HG02678 (cell line): ENCODE measurements around the gene NCR2.

ENCODE experiments used
- ATAC-seq: cut with Tn5 transposase; IDR thresholded peaks from one replicate; pipeline ENCODE4 v1.9.1; 2021; ENCODE audit warnings: mild to moderate bottlenecking, moderate library complexity; ENCODE audit not compliant: unreplicated experiment

Gene NCR2

DNA sequence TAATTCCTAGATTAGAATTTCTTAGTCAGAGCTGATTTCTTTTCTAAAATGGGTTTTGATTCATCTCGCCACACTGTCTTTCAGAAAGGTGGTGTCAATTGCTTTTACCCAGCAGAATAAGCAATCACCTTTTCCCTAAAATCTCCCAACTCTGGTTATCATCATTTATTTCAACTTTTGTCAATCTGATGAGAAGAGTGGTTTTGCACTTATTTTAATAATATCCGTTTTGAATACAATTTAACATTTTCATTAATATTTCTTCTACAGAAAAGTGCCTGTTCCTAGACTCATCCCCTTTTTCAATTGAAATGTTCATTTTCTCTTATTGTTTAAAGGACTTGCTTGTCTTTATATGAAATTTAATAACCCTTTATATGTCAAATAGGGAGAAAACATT lies 8.2 kb upstream of the NCR2 start:
- ATAC-seq: no peak

DNA sequence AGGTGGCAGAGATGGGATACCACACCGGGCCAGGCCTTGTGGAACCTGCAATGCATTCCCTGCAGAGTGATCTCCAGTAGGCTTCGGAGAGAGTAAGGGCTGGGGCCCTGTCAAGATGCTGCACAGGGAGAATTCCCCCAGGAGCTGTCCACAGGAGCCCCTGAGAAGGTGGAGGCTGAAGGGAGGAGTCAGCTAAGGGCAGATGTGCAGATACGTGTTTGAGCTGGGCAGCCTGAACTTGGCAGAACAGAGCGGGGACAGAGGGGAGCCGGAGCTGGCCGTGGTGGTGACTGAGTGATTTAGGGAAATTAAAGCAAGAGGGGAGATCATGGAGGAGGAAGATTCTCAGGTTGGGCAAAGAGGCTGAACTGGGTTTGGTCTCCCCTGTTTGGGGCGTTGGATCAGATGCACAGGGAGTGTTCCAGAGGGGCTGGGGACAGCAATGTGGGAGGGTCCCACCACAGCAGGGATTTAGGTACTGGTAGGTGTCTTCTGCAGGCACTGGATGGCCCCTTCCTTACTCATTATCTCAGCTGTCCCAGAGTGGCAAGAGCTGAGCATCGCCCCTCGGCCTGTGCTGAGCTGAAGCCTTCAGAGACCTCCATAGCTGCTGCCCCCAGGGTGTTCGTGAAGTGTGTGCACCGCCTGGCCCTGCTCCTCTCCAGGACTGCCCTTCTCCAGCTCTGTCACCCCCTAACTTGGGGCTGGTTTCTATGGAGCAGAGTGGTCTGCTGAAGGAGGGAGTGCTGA lies 3.8 kb upstream of the NCR2 start:
- ATAC-seq: no peak

DNA sequence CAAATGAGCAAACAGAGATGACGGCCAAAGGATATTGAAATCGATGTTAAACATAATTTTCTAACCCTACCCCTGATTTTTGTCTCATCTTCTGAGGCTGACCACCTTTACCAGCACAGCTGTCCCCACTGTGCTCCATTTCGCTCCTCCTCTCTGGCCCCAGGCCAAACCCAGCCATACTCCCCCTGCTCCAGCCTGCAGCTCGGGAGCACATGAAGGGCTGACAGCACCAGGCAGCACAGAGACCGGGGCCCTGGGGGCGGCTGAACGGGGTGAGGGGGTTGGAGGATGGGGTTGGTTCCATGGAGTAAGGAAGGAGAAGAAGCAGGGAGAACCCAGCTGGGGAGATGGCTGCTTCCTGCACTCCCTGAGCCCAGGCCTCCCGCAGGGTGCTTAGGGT lies 3.2 kb upstream of the NCR2 start:
- no peak for ATAC-seq

DNA sequence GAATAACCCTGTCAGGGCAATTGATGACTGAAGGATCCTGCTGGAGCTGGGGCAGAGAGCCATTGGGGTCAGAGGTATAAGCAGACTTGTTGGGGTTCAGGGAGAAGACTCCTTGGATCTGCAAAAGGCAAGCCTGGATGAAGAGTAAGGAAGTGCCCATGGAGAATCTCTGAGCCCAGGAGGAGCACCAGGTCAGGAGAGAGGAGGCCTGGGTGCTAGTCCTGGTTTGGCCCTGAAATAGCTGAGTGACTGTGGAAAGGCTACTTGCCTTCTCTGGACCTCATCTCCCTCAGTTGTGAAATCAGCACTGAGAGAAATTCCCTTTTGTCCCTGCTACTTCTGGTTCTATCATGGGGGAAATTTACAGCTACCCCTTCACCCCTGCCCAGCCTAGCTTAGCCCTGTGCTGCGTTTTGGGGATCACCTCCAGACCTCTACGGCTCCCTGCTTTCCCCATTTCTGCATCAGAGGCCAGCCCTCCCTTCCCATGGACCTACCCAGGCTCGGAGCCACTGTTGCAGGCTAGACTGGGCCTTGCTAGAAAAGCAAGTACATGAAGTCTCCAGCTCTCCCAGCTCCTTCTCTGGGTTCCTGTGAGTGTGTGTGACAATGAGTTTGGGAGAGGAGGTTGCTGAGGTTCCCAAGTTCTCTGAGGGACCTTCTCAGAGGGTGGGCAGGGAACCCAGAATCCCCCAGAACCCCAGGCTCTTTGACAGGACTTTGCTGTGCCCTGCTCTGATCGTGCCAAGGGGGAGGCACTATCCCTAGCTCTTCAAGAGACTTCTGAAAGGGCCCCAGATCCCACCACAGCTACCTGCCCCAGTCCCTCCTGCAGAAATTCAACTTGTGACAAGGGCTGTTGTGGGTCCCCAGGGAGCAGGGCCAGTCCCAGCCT lies 2.3 kb upstream of the NCR2 start:
- ATAC-seq: no peak

DNA sequence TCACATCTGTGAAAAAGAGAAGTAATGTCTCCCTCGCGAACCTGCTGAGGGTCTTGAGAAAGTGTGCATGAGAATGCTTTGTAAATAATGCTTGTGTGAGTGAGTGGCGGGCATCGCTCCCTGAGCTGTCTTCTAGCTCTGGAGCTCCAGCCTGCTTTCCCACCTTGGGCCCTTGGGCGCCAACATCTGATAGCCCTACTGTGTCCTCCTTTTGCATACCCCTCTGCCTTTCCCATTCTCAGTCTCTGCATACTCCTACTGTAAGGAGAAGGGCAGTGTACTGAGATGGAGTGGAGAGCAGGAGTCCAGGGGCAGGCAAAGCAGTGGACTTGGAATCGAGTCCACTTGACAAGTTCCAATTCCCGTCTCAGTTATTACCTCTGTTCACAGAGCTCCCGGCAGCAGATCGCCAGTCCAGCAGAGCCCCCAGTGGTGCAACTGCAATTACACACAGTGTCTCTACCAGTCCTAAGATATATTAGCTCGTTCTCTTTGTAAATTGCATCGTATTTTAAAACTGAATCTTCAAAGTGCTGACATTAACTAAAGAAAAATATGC lies 847 bp upstream of the NCR2 start:
- ATAC-seq: no peak

DNA sequence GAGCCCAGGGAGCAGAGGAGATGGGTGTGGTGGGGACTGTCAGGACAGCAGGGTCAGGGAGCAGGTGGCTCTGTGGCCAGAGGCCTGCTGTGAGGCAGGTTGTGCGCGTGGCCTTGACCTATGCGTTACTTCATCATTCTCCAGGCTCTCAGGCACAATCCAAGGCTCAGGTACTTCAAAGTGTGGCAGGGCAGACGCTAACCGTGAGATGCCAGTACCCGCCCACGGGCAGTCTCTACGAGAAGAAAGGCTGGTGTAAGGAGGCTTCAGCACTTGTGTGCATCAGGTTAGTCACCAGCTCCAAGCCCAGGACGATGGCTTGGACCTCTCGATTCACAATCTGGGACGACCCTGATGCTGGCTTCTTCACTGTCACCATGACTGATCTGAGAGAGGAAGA lies 535 bp downstream of the NCR2 start:
- no peak for ATAC-seq

DNA sequence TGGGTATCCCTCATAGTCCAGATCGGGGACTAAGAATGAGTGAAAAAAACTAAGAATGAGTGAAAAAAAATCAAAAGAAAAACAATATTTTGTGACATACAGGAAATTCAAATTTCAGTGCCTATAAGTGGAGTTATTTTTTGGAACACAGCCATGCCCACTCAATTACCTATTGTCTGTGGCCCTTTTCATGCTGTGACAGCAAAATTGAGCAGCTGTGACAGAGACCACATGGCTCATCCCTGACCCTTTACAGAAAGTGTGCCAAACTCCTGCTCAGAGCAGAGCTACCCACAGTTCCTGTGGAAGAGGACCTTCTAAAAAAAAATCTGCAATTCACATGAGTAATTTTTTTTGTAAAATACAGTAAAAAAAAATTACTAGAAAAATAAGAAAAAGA lies 1.4 kb downstream of the NCR2 start:
- no peak for ATAC-seq

DNA sequence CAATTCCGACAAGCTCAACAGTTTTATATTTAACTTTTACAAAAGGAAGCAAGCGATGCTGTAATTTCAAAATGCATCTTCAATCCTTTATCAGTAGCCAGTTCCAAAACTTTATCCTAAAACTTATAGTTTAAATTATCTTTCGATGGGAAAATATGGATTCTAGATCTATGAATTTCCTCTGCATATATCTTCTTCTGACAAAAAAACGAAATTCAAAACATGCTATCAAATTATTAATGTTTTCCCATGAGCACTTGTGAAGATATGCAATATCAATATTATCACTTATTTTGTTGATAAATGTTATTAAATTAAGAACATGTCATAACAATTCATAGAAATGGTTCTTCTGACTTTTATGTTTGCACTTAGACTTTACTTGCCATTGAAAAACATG lies 2.3 kb downstream of the NCR2 start:
- no peak for ATAC-seq

DNA sequence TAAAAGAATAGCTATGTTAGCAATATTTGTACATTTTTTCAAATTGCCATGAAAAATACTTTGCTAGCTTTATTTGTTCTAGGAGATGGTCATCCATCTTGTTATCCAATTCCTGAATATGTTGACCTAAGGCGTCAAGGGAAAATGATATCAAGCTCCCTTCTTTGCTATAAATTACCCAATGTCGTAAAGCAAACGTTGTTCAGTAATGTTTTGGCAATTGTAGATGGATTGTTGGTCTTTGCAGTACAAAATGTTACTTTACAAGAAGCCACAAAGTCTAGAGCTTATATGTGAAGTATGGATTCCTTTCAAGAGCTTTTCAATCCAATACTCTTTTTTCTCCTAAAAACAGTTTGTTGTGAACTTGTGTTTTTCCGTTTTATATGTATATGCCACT lies 3.3 kb downstream of the NCR2 start:
- no peak for ATAC-seq

DNA sequence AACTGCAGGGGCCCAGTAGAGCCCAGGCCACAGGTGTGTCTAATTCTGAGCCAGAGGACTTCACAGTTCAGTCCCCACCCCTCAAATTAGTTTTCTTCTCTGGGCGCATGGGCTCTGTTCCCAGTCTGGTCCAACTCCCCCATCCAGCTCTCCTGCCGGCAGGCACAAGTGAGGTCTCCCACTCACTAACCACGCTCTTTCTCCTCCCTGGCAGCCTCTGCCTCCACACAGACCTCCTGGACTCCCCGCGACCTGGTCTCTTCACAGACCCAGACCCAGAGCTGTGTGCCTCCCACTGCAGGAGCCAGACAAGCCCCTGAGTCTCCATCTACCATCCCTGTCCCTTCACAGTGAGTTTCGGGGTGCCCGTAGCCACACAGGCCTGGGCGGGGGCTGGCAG lies 6.2 kb downstream of the NCR2 start:
- ATAC-seq: no peak

DNA sequence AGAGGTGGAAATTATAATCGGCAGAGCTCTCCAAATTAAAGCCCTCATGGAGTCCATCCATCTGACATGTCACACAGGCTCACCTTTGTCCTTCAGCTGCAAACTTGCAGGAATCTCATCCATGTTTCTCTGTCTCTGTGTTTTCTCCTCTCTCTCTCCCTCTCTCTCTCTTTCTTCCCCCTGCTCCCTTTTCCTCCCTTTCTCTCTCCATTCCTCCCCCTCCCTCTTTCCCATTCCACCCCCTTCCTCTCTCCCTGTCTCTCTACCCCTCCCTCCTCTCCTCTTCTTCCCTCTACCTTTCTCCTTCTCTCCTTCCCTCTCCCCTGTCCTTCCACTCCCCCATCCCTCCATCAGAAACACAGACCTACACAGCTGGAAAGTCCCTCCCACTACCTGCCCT lies 6.8 kb downstream of the NCR2 start:
- no peak for ATAC-seq

DNA sequence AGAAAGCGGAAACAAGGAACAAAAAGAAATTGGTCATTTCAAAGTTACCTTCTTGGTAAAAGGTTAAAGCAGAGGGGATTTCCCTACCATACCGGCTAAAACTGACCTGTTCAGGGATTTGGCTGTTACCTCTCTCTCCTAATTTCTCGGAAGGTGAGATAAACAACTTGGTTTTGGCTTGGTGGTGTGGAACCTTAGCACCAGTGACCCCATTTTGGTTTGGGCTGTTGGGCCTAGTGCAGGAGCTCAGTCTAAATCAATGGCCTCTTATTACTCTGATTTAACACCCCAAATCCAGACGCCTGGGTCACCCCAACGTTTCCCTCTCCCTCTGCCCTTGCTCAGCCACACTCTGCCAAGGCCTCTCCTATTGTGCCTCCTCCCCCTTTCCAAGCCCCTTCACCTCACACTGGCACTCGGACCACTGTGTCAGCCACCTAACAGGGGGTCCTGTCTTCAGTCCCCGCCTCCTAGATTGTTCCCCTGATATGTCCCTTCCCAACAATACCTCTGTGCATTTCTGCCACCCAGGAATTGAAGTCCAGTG lies 8.3 kb downstream of the NCR2 start:
- ATAC-seq: no peak

DNA sequence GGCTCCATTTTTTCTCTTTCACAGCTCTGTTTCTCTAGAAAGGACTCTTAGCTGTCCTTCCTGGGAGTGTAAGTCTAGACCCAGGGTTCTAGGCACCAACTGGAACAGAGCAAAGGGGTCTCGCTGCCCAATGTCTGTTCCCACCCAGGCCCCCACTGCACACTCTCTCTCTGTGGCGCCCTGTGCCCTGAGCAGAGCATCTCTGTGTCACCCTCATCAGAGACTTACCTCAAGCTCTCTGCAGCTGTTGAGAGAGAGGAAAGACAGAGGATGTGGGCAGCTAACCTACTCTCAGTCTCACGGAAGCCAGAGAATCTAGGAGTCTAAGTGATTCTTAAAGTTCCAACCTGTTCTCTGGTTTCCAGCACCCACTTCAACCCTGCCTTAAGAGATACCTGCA lies 9.5 kb downstream of the NCR2 start:
- peak; percentile 45 for ATAC-seq

DNA sequence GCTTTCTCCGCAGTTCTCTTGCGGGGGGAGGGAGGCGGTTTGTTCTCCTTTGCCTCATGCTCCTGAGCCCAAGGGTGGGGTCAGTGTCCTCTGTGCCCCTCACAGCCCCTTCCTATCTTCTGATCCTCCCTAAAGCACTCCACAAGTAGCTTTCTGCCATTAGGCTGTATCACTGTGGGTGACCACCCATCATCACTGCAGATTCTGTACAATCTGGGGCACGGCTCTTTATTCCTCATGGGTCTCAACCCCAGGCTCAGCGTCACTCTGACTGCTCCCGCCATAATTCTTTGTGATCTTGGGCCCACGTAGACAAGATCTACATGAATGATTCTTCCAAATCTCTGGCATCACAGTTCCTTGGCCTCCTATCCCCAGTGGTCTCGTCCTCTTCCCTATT lies 10.5 kb downstream of the NCR2 start:
- no peak for ATAC-seq

DNA sequence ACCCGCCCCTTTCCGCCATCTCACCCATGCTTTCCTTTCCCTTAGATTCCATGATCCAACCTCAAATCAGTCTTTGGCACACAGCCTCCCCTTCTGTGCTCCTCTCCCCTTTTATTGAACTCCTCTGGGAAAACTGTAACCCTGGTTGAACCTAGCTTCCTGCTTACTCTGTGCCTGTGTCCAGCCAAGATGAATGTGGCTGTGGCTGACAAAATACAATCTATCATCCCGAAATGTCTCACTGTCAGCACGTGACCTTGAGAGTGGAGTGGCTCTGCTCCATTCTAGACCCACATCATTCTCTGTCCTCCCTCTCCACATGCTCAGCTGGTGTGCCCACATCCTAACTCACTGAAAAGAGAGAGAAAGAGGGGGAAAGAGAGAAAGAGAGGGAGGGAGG lies 11.0 kb downstream of the NCR2 start:
- no peak for ATAC-seq

DNA sequence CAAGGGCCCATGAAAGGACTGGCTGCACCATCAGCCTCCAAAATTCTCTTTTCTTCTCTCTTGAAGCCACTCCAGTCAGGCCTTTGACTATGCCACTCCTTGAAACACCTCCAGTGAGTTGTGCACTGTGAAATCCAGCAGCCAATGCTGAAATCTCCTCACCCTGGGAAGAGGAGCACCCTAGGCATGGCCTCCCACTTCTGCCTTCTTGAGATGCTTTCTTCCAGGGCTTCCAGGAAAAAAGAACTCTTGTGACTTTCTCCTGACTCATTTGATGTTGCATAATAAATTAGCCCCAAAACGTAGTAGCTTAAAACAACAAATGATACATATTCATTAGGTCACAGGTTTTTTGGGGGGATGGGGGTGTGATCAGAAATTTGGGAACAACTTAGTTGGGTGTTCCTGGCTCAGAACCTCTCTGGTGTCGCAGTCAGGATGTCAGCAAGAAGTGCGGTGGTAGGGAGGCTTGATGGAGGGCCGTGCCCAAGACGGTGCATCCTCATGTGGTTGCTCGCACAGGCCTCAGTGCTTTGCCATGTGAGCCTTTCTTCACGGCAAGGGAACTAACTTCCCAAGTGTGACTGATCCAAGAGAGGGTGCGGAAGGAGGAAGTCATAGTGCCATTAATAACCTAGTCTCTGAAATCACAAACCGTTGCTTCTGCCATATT lies 12.1 kb downstream of the NCR2 start:
- no peak for ATAC-seq

DNA sequence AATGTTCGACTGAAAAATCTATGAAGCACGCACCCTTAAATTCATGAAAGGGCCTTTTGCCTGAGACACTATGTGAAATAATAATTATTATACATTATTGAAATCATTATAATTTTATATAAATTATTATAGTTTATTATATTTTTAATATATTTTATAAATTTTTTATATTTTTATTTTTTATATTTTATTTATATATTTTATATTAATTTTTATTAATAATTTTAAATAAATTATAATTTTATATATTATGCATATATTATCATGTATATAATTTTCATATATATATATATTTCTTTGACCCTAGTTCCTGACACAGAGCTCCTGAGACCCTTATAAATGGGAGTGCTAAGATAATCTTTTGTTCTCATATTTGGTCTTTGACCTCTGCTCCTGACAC lies 13.5 kb downstream of the NCR2 start:
- ATAC-seq: no peak

DNA sequence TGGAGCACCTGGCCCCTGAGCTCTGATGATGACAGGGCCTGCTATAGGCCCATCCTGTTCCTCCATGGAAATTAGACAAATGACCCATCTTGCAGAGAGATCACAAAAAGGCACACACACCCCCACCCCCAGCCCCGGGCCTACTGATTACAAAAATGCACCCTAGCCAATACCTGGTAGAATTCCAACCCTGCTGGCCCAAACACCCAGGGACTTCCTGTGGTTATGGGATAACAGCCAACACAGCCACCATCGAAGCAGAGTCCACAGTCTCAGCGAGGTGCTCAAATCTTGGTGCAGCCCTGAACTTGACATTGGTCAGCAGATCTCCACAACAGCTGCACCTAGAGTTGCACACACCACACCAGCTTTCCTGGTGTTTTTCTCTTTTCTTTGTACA lies 17.0 kb downstream of the NCR2 start:
- no peak for ATAC-seq

DNA sequence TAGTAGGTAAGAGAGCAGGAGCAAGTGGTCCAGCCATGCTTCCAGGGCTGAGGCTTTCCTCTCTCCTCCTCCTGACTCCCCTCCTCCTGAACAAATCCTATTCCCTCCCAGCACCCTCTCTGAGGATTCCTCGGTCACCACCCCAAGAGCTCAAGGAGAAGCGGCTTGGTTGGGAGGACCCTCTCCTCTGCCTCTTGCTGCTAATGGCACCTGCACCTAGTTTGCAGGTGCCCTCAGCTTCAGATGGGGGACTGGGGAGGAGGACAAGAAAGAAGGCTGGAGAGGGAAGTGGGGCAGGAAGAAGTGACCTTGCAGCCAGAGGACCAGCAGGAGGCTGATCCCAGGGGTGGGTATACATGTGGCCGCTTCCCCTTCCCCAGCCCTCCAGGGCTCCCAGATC lies 17.5 kb downstream of the NCR2 start:
- no peak for ATAC-seq

DNA sequence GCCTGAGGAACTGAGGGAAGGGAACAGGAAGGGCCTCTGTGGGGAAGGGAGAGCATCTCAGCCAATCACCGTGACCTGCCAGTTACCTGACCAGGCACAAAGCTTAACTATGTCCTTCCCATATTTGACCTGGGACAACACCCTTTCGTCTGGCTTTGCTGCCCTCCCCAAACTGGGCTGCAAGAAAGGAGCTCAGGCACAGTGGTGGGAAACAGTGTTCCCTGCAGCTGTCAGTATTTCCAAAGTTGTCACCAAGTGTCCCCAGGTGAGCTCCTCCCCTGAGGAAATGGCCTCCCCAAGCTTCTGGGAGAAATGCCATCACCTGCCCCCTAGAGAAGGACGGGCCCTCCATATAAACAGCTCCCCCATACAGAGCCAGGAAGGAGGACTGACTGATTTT lies 17.9 kb downstream of the NCR2 start:
- ATAC-seq: no peak

DNA sequence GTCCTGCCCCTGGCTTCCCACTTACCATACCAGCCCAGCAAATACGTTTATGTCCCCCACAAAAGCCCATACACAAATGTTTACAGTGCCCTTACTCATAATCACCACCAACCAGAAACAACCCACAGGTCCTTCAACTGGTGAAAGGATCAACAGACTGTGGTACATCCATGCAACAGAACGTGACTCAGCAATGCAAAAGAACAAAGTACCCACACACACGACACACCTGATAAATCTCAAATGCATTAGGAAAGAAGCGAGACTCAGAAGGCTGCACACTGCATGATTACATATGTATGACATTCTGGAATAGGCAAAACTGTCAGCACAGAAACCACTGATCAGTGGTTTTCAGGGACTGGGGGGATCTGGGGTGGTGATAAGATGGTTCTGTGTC lies 20.5 kb downstream of the NCR2 start:
- ATAC-seq: no peak
